Stimulated activated CD4-positive, alpha-beta T cell treated with anti-CD3 and anti-CD28 coated beads, TNF-alpha, amount 100 ng/mL, for 1 hour (primary cell): ENCODE data around the gene NOC2L.
"Not testable (repeated sequence)": the region's sequence is repeated elsewhere in the genome, so short reads cannot be mapped to it uniquely, and the experiment has no call there.

Experiments used
- DNase-seq, 3 donors: peaks; one replicate each; pipeline ENCODE4 v3.0.0-alpha.2; 2020; ENCODE audit warnings: low read depth in 3 of 3, low spot score in 1 of 3

Gene NOC2L

GRCh38 chr1:963746-964525, 4.9 kb upstream of the NOC2L start:
- DNase-seq, result no peak

GRCh38 chr1:963301-963651, 4.2 kb upstream of the NOC2L start:
- no peak for DNase-seq

GRCh38 chr1:962381-963300, 3.6 kb upstream of the NOC2L start:
- no peak for DNase-seq

GRCh38 chr1:961132-961669, 2.1 kb upstream of the NOC2L start:
- no peak for DNase-seq

- peak; percentile 30 to 76 (median 49) for DNase-seq
Observed at GRCh38 chr1:960363-961131, 1.5 kb upstream of the NOC2L start, which contains the start of gene KLHL17. KLHL17 (plus strand) TSS chr1:960584; CDS start chr1:960694, 110 bp downstream.

GRCh38 chr1:959731-960362, 791 bp upstream of the NOC2L start:
- DNase-seq, result no peak

GRCh38 chr1:956636-957035, 2.4 kb downstream of the NOC2L start:
- DNase-seq, result no peak

- DNase-seq, result no peak
Observed at GRCh38 chr1:955474-955873, 3.6 kb downstream of the NOC2L start.

- no peak for DNase-seq
Observed at GRCh38 chr1:954927-955326, 4.1 kb downstream of the NOC2L start.

GRCh38 chr1:953524-954320, 5.3 kb downstream of the NOC2L start:
- no peak for DNase-seq

- DNase-seq, result no peak
Observed at GRCh38 chr1:952603-953002, 6.5 kb downstream of the NOC2L start.

- DNase-seq, result no peak
Observed at GRCh38 chr1:952201-952600, 6.9 kb downstream of the NOC2L start.

- DNase-seq, result no peak
Observed at GRCh38 chr1:951364-951763, 7.7 kb downstream of the NOC2L start.

- DNase-seq, result no peak
Observed at GRCh38 chr1:950881-951280, 8.2 kb downstream of the NOC2L start.

- DNase-seq, result no peak
Observed at GRCh38 chr1:950268-950667, 8.8 kb downstream of the NOC2L start.

GRCh38 chr1:947958-948357, 11.1 kb downstream of the NOC2L start:
- no peak for DNase-seq

GRCh38 chr1:946811-947210, 12.2 kb downstream of the NOC2L start:
- DNase-seq, result not testable (repeated sequence)

GRCh38 chr1:945688-946556, 13.1 kb downstream of the NOC2L start:
- DNase-seq, result no peak
